Epithelial cell of proximal tubule (primary cell): ENCODE data around the gene BMPR1A. TPM values are rescaled to one million over a fixed set of nuclear protein-coding genes. Genes with fewer than 3 reads are reported as not detected.
"Not testable (repeated sequence)": the region's sequence is repeated elsewhere in the genome, so short reads cannot be mapped to it uniquely, and the experiment has no call there.

Experiments used
- DNase-seq: peaks from one replicate; pipeline ENCODE4 v3.0.0-alpha.2; 2011; ENCODE audit warnings: low read depth
- H3K4me3 ChIP-seq: 2 replicates; pipeline ENCODE4 v1.5.1; 2011; ENCODE audit warnings: low read depth, mild to moderate bottlenecking, low read length
- total RNA-seq: library from RNA; depleted of rRNA; stranded (reverse); fragments of >200 nt; gene quantifications from 2 replicates; pipeline ENCODE4 v1.2.3, GENCODE V29; 2015
- TF ChIP-seq, protein P1 (sequence below): conservative IDR thresholded peaks from 2 replicates; pipeline ENCODE4 v1.5.1; 2012; ENCODE audit warnings: low read depth, mild to moderate bottlenecking, low read length

The BMPR1A gene
- total RNA-seq, 1 donor from 2014 or later, result 15.5 TPM

- DNase-seq, result no peak
- H3K4me3 ChIP-seq, result no peak overlapping the region
- TF ChIP-seq, protein P1, sequence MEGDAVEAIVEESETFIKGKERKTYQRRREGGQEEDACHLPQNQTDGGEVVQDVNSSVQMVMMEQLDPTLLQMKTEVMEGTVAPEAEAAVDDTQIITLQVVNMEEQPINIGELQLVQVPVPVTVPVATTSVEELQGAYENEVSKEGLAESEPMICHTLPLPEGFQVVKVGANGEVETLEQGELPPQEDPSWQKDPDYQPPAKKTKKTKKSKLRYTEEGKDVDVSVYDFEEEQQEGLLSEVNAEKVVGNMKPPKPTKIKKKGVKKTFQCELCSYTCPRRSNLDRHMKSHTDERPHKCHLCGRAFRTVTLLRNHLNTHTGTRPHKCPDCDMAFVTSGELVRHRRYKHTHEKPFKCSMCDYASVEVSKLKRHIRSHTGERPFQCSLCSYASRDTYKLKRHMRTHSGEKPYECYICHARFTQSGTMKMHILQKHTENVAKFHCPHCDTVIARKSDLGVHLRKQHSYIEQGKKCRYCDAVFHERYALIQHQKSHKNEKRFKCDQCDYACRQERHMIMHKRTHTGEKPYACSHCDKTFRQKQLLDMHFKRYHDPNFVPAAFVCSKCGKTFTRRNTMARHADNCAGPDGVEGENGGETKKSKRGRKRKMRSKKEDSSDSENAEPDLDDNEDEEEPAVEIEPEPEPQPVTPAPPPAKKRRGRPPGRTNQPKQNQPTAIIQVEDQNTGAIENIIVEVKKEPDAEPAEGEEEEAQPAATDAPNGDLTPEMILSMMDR, result no peak
These were observed 95.1 kb downstream of the BMPR1A start for GRCh38 chr10:86851328-86852207.

DNA sequence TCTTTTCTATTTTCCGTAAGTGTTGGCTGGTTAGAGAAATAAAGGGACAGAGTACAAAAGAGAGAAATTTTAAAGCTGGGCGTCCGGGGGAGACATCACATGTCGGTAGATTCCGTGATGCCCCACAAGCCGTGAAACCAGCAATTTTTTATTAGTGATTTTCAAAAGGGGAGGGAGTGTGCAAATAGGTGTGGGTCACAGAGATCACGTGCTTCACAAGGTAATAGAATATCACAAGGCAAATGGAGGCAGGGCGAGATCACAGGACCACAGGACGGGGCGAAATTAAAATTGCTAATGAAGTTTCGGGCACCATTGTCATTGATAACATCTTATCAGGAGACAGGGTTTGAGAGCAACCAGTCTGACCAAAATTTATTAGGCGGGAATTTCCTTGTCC, 97.2 kb downstream of the BMPR1A start:
- H3K4me3 ChIP-seq, DNase-seq: not testable (repeated sequence)

- no peak overlapping the region for H3K4me3 ChIP-seq
- no peak for DNase-seq
- TF ChIP-seq, protein P1, result no peak
These were observed 99.1 kb downstream of the BMPR1A start for GRCh38 chr10:86855513-86855912.

GRCh38 chr10:86856156-86856555, 99.7 kb downstream of the BMPR1A start:
- no peak overlapping the region for H3K4me3 ChIP-seq
- TF ChIP-seq, protein P1, result no peak
- no peak for DNase-seq

- DNase-seq, result no peak
- no peak overlapping the region for H3K4me3 ChIP-seq
- TF ChIP-seq, protein P1, result no peak
These were observed 100.8 kb downstream of the BMPR1A start for GRCh38 chr10:86857128-86857721.

GRCh38 chr10:86858011-86858410, 101.6 kb downstream of the BMPR1A start:
- TF ChIP-seq, protein P1, result no peak
- DNase-seq, result no peak

DNA sequence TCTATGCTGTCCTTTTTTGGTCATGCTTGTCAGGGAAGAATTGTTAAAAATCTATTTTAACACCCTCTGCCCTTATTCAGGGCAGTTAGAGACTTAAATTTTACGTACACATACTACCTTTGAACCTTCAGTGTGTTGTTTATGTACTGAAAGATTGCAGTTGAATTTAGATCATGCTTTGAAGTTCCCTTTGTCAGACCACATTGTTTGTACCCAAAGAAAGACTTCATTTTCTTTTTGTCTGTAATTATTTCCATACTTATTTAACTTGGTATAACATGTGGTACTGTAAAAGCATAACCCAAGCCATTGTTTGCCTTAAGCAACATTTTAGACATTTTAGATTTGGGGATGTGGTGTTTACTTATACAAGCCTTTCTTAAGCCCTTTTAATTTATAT, 104.9 kb downstream of the BMPR1A start:
- TF ChIP-seq, protein P1, result no peak
- DNase-seq, result no peak
- H3K4me3 ChIP-seq, result no peak overlapping the region

More at GRCh38 chr10:86858011-86858410, 101.6 kb downstream of the BMPR1A start:
- H3K4me3 ChIP-seq, result no peak overlapping the region
